ENCODE measurements around the gene RPLP1.

DNA sequence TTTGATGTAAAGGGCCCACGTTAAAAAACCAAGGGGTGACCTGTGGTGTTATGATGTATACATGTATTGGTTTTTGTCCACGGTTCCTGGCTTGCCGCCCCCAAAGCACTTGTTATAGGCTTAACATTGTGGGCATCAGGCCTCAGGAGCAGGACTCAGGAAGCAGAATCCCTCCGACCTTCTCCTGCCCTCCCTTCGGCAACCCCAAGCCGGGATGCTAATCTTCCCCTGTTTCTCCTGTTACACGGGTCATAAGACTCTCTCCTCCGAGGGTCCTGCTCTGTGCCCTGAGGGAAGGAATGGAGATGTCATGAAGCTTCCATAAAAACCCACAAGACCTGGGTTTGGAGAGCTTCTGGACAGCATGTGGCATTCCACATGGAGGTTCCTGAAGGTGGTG lies 48.8 kb downstream of the RPLP1 start:
- TF ChIP-seq, protein P1, sequence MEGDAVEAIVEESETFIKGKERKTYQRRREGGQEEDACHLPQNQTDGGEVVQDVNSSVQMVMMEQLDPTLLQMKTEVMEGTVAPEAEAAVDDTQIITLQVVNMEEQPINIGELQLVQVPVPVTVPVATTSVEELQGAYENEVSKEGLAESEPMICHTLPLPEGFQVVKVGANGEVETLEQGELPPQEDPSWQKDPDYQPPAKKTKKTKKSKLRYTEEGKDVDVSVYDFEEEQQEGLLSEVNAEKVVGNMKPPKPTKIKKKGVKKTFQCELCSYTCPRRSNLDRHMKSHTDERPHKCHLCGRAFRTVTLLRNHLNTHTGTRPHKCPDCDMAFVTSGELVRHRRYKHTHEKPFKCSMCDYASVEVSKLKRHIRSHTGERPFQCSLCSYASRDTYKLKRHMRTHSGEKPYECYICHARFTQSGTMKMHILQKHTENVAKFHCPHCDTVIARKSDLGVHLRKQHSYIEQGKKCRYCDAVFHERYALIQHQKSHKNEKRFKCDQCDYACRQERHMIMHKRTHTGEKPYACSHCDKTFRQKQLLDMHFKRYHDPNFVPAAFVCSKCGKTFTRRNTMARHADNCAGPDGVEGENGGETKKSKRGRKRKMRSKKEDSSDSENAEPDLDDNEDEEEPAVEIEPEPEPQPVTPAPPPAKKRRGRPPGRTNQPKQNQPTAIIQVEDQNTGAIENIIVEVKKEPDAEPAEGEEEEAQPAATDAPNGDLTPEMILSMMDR (IDR thresholded peaks at IDR 0.05; ENCODE audit: borderline replicate concordance, extremely low read depth, low read length, poor library complexity, severe bottlenecking) = no peak
- no peak for TF ChIP-seq EZH2 (IDR thresholded peaks at IDR 0.05; ENCODE audit: borderline replicate concordance, low read depth, low read length, severe bottlenecking)
